ENCODE measurements around the gene CACNG7.

- TF ChIP-seq CTCF (IDR thresholded peaks at IDR 0.05) = no peak
- TF ChIP-seq POLR2A (IDR thresholded peaks at IDR 0.05) = no peak
These were observed 48.5 kb downstream of the CACNG7 start for GRCh38 chr19:53957448-53958167.
